ENCODE results near the gene PPP1R17. TPM values are rescaled to one million over a fixed set of nuclear protein-coding genes. Genes with fewer than 3 reads are reported as not detected.

The PPP1R17 gene
- total and polyA plus RNA-seq, 2 donors (not counting 1 experiment from before 2014, with no cell fraction given): not detected

DNA sequence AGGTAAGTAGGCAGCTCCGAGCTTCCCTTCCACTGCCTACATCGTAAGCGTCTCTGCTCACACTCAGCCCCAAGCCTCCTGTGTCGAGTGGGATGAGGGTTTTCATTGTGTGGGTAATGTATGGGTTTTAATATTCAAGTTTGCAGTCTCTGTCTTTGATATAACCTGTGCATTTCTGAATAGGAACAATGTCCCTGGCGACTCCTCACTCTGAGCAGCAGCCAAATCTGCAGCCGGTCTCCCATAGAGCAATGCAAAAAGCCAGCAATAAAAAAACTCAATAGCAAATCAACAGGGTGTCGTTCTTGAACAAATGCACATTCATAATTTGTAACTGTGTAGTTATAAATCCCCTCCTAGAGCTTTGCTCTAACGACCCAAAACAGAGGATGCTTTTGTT is 33.4 kb downstream of the PPP1R17 start:
- no peaks in the 10 kb centered on the region for H3K79me2 ChIP-seq (ENCODE audit: control insufficient read depth, insufficient read depth, low read length)

GRCh38 chr7:31724696-31725095 is 37.7 kb downstream of the PPP1R17 start:
- no peak overlapping the region for H3K27ac ChIP-seq (ENCODE audit: insufficient read depth, low read length)
- DNase-seq (ENCODE audit: low read depth in 2 of 2): peak in 1 of 2 donors; percentile 31
- H3K27me3 ChIP-seq (ENCODE audit: control insufficient read depth, insufficient read depth, low read length): no peaks in the 10 kb centered on the region
- H3K9ac ChIP-seq (ENCODE audit: insufficient read depth, low read length): no peak overlapping the region
- no peaks in the 10 kb centered on the region for H3K79me2 ChIP-seq (ENCODE audit: control insufficient read depth, insufficient read depth, low read length)
- no peaks in the 10 kb centered on the region for H3K9me3 ChIP-seq (ENCODE audit: control insufficient read depth, insufficient read depth, low read depth, low read length)
- no peak overlapping the region for H3K4me2 ChIP-seq (ENCODE audit: extremely low read depth, insufficient read depth, low read length)
- TF ChIP-seq EZH2 (IDR thresholded peaks at IDR 0.05; ENCODE audit: low read length, missing control alignments): no peak
- TF ChIP-seq CTCF (conservative IDR thresholded peaks at IDR 0.05 in 1 of 2, IDR thresholded peaks at IDR 0.05 in 1 of 2; ENCODE audit: low read depth in 1 of 2, low read length in 2 of 2): no peak
- no peaks in the 10 kb centered on the region for H4K20me1 ChIP-seq (ENCODE audit: control insufficient read depth, extremely low read depth, insufficient read depth, low read length)
- H3K36me3 ChIP-seq (ENCODE audit: control insufficient read depth, insufficient read depth, low read length): no peaks in the 10 kb centered on the region
- H2AFZ ChIP-seq (ENCODE audit: low read length): no peak overlapping the region
- no peak overlapping the region for H3K4me3 ChIP-seq (replicated peaks in 1 of 4; ENCODE audit: control extremely low read depth in 1 of 4, insufficient read depth in 1 of 4, low read depth in 3 of 4, low read length in 4 of 4)
- H3K4me1 ChIP-seq (ENCODE audit: control insufficient read depth, extremely low read depth, insufficient read depth, low read length): no peaks in the 10 kb centered on the region

More for the DNA sequence above, 33.4 kb downstream of the PPP1R17 start:
- Histone ChIP-seq H3K27ac (ENCODE audit: insufficient read depth, low read length) (no peak overlapping the region), H3K4me1 (ENCODE audit: control insufficient read depth, extremely low read depth, insufficient read depth, low read length) (no peaks in the 10 kb centered on the region), H3K4me3 (replicated peaks in 1 of 4; ENCODE audit: control extremely low read depth in 1 of 4, insufficient read depth in 1 of 4, low read depth in 3 of 4, low read length in 4 of 4) (no peak overlapping the region), H2AFZ (ENCODE audit: low read length) (no peak overlapping the region), H3K36me3 (ENCODE audit: control insufficient read depth, insufficient read depth, low read length) (no peaks in the 10 kb centered on the region), H3K27me3 (ENCODE audit: control insufficient read depth, insufficient read depth, low read length) (no peaks in the 10 kb centered on the region), H3K4me2 (ENCODE audit: extremely low read depth, insufficient read depth, low read length) (no peak overlapping the region), H3K9me3 (ENCODE audit: control insufficient read depth, insufficient read depth, low read depth, low read length) (no peaks in the 10 kb centered on the region), H3K9ac (ENCODE audit: insufficient read depth, low read length) (no peak overlapping the region), H4K20me1 (ENCODE audit: control insufficient read depth, extremely low read depth, insufficient read depth, low read length) (no peaks in the 10 kb centered on the region)
- no peak for TF ChIP-seq EZH2 (IDR thresholded peaks at IDR 0.05; ENCODE audit: low read length, missing control alignments)
- TF ChIP-seq CTCF (conservative IDR thresholded peaks at IDR 0.05 in 1 of 2, IDR thresholded peaks at IDR 0.05 in 1 of 2; ENCODE audit: low read depth in 1 of 2, low read length in 2 of 2): no peak
- no peak for DNase-seq (ENCODE audit: low read depth in 2 of 2)

DNA sequence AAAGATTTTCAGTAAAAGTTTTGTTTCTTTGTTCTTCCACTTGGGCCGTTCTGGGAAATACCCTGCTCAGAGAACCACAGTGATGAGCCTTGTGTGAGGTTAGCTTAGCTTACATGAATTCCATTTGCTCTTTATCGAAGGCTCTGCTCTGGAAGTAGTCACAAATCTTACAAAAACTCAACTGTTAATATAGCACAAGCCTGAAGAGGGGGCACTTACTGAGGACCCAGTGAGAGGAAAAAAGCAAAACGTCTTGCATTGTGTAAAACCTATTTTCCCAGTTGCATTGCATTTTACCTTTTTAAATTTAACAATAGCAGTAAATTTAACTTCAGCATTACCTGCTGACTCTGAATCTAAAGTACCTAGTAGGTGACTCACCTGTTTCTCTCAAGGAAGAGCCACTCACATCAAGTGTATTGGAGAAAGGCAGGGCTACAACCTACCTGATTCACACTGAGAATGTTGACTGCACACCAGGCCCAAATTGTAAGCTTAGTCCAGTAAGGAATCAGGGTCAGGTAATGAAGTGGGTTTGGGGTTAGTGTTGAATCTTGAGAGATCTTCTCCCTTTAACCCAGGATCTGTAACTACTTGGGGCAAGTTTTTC is 42.3 kb downstream of the PPP1R17 start:
- Histone ChIP-seq H3K4me3 (replicated peaks in 1 of 4; ENCODE audit: control extremely low read depth in 1 of 4, insufficient read depth in 1 of 4, low read depth in 3 of 4, low read length in 4 of 4) (no peak overlapping the region), H2AFZ (ENCODE audit: low read length) (no peak overlapping the region), H3K9ac (ENCODE audit: insufficient read depth, low read length) (no peak overlapping the region), H3K36me3 (ENCODE audit: control insufficient read depth, insufficient read depth, low read length) (no peaks in the 10 kb centered on the region), H3K27ac (ENCODE audit: insufficient read depth, low read length) (no peak overlapping the region), H4K20me1 (ENCODE audit: control insufficient read depth, extremely low read depth, insufficient read depth, low read length) (no peaks in the 10 kb centered on the region), H3K4me2 (ENCODE audit: extremely low read depth, insufficient read depth, low read length) (no peak overlapping the region), H3K4me1 (ENCODE audit: control insufficient read depth, extremely low read depth, insufficient read depth, low read length) (no peaks in the 10 kb centered on the region), H3K9me3 (ENCODE audit: control insufficient read depth, insufficient read depth, low read depth, low read length) (no peaks in the 10 kb centered on the region), H3K79me2 (ENCODE audit: control insufficient read depth, insufficient read depth, low read length) (no peaks in the 10 kb centered on the region), H3K27me3 (ENCODE audit: control insufficient read depth, insufficient read depth, low read length) (no peaks in the 10 kb centered on the region)
- TF ChIP-seq CTCF (conservative IDR thresholded peaks at IDR 0.05 in 1 of 2, IDR thresholded peaks at IDR 0.05 in 1 of 2; ENCODE audit: low read depth in 1 of 2, low read length in 2 of 2) (no peak), EZH2 (IDR thresholded peaks at IDR 0.05; ENCODE audit: low read length, missing control alignments) (no peak)
- DNase-seq (ENCODE audit: low read depth in 2 of 2): no peak

All from fibroblast of lung (primary cell).